H9 (cell line): ENCODE data around the gene AGBL3. TPM values are rescaled to one million over a fixed set of nuclear protein-coding genes. Genes with fewer than 3 reads are reported as not detected.

Experiments used
- DNase-seq: peaks from one replicate; pipeline ENCODE4 v3.0.0-alpha.2; 2017
- H2AFZ ChIP-seq: one replicate; pipeline ENCODE4 v1.6.1; 2013; ENCODE audit warnings: mild to moderate bottlenecking, low read length, control low read depth, moderate library complexity
- H2AK5ac ChIP-seq: 2 replicates; pipeline ENCODE4 v1.6.1; 2013; ENCODE audit warnings: low read length, control low read depth, mixed read lengths; ENCODE audit not compliant: insufficient read length
- H2BK120ac ChIP-seq: one replicate; pipeline ENCODE4 v1.6.1; 2013; ENCODE audit warnings: low read depth, mild to moderate bottlenecking, low read length, control low read depth, inconsistent platforms; ENCODE audit not compliant: poor library complexity, severe bottlenecking
- H2BK12ac ChIP-seq: 2 replicates; pipeline ENCODE4 v1.6.1; 2013; ENCODE audit warnings: low read length, control low read depth, mixed read lengths, low read depth; ENCODE audit not compliant: insufficient read length
- H2BK15ac ChIP-seq: 2 replicates; pipeline ENCODE4 v1.6.1; 2013; ENCODE audit warnings: low read depth, low read length, control low read depth
- H2BK20ac ChIP-seq: one replicate; pipeline ENCODE4 v1.6.1; 2013; ENCODE audit warnings: low read depth, mild to moderate bottlenecking, low read length, control low read depth, inconsistent platforms; ENCODE audit not compliant: poor library complexity, severe bottlenecking
- H2BK5ac ChIP-seq: 2 replicates; pipeline ENCODE4 v1.6.1; 2013; ENCODE audit warnings: low read length, control low read depth, mixed read lengths; ENCODE audit not compliant: insufficient read length
- H3K14ac ChIP-seq: 2 replicates; pipeline ENCODE4 v1.6.1; 2013; ENCODE audit warnings: low read length, control low read depth; ENCODE audit not compliant: insufficient read depth
- H3K18ac ChIP-seq: 2 replicates; pipeline ENCODE4 v1.6.1; 2013; ENCODE audit warnings: low read depth, mild to moderate bottlenecking, mixed read lengths, low read length, control low read depth; ENCODE audit not compliant: insufficient read length
- H3K23ac ChIP-seq: 2 replicates; pipeline ENCODE4 v1.6.1; 2013; ENCODE audit warnings: low read length, control low read depth, mixed read lengths, low read depth; ENCODE audit not compliant: insufficient read length
- H3K23me2 ChIP-seq: 2 replicates; pipeline ENCODE4 v1.6.1; 2013; ENCODE audit warnings: low read depth, mild to moderate bottlenecking, mixed read lengths, low read length, control low read depth; ENCODE audit not compliant: insufficient read length, poor library complexity, severe bottlenecking
- H3K27ac ChIP-seq: 2 replicates; pipeline ENCODE4 v1.5.1; 2013; ENCODE audit warnings: low read length, control low read depth, mixed read lengths, low read depth; ENCODE audit not compliant: insufficient read length
- H3K27me3 ChIP-seq: 2 replicates; pipeline ENCODE4 v1.6.1; 2013; ENCODE audit warnings: low read length, control low read depth, inconsistent platforms; ENCODE audit not compliant: insufficient read depth
- H3K4ac ChIP-seq: 2 replicates; pipeline ENCODE4 v1.6.1; 2013; ENCODE audit warnings: low read depth, mild to moderate bottlenecking, control low read depth, inconsistent platforms, low read length, moderate library complexity
- H3K4me1 ChIP-seq: 2 replicates; pipeline ENCODE4 v1.6.1; 2013; ENCODE audit warnings: low read length, control low read depth, inconsistent platforms; ENCODE audit not compliant: insufficient read depth
- H3K4me2 ChIP-seq: 2 replicates; pipeline ENCODE4 v1.6.1; 2013; ENCODE audit warnings: low read length, control low read depth, mixed read lengths; ENCODE audit not compliant: insufficient read length, insufficient read depth
- H3K56ac ChIP-seq: 2 replicates; pipeline ENCODE4 v1.6.1; 2013; ENCODE audit warnings: low read depth, mild to moderate bottlenecking, mixed read lengths, low read length, control low read depth; ENCODE audit not compliant: insufficient read length
- H3K79me1 ChIP-seq: 2 replicates; pipeline ENCODE4 v1.6.1; 2013; ENCODE audit warnings: low read depth, mild to moderate bottlenecking, moderate library complexity, low read length, control low read depth, inconsistent platforms; ENCODE audit not compliant: insufficient read depth, poor library complexity, severe bottlenecking
- H3K79me2 ChIP-seq: 2 replicates; pipeline ENCODE4 v1.6.1; 2013; ENCODE audit warnings: low read length, control low read depth, inconsistent platforms; ENCODE audit not compliant: insufficient read depth
- H3K9ac ChIP-seq: 2 replicates; pipeline ENCODE4 v1.6.1; 2013; ENCODE audit warnings: low read length, control low read depth, mixed read lengths; ENCODE audit not compliant: insufficient read length; ENCODE audit errors: extremely low read depth
- H3K9me3 ChIP-seq: one replicate; pipeline ENCODE4 v1.6.1; 2013; ENCODE audit warnings: low read depth, low read length, inconsistent platforms; ENCODE audit not compliant: control insufficient read depth
- H3T11ph ChIP-seq: one replicate; pipeline ENCODE4 v1.6.1; 2013; ENCODE audit warnings: mild to moderate bottlenecking, low read length, control low read depth, inconsistent platforms
- H4K20me1 ChIP-seq: one replicate; pipeline ENCODE4 v1.6.1; 2013; ENCODE audit not compliant: control insufficient read depth, insufficient read length, insufficient read depth
- H4K5ac ChIP-seq: 2 replicates; pipeline ENCODE4 v1.6.1; 2013; ENCODE audit warnings: low read depth, mild to moderate bottlenecking, mixed read lengths, low read length, control low read depth; ENCODE audit not compliant: insufficient read length
- H4K8ac ChIP-seq: replicated peaks from 2 replicates; pipeline ENCODE4 v1.6.1; 2013; ENCODE audit warnings: low read length, control low read depth, mixed read lengths, low read depth; ENCODE audit not compliant: insufficient read length
- H4K91ac ChIP-seq: 2 replicates; pipeline ENCODE4 v1.6.1; 2013; ENCODE audit warnings: low read depth, mild to moderate bottlenecking, moderate library complexity, mixed read lengths, low read length, control low read depth; ENCODE audit not compliant: insufficient read length
- H3K27ac Mint-ChIP-seq, 3 experiments: 2 replicates in 2 of 3; 3 replicates in 1 of 3; pipeline ENCODE4 v1.8.0; 2020 to 2021; ENCODE audit warnings: mixed read lengths in 3 of 3, mild to moderate bottlenecking in 1 of 3, moderate library complexity in 1 of 3
- H3K27me3 Mint-ChIP-seq: 2 replicates; pipeline ENCODE4 v1.8.0; 2021; ENCODE audit warnings: low read depth, mild to moderate bottlenecking, moderate library complexity, mixed read lengths
- H3K36me3 Mint-ChIP-seq, 3 experiments: 2 replicates in 2 of 3; 3 replicates in 1 of 3; pipeline ENCODE4 v1.8.0; 2020 to 2021; ENCODE audit warnings: low read depth in 3 of 3, mixed read lengths in 3 of 3; ENCODE audit not compliant: insufficient read depth in 1 of 3
- H3K4me1 Mint-ChIP-seq, 2 experiments: 2 replicates each; pipeline ENCODE4 v1.8.0; 2020; ENCODE audit warnings: mixed read lengths in 2 of 2
- H3K4me3 Mint-ChIP-seq, 2 experiments: 2 replicates in 1 of 2; 3 replicates in 1 of 2; pipeline ENCODE4 v1.8.0; 2020 to 2021; ENCODE audit warnings: mild to moderate bottlenecking in 2 of 2, mixed read lengths in 2 of 2, moderate library complexity in 1 of 2
- H3K9me3 Mint-ChIP-seq, 2 experiments: 2 replicates in 1 of 2; 3 replicates in 1 of 2; pipeline ENCODE4 v1.8.0; 2020; ENCODE audit warnings: mild to moderate bottlenecking in 2 of 2, mixed read lengths in 2 of 2, moderate library complexity in 1 of 2
- CTCF ChIP-seq: fragments of 200-600 bp; sonication (generic); conservative IDR thresholded peaks from 3 replicates; pipeline ENCODE4 v1.8.0; 2021; ENCODE audit warnings: antibody characterized with exemption, mild to moderate bottlenecking
- WGBS: extraction: QIAGEN DNeasy Blood & Tissue Kit; methylation state at CpG from one replicate; pipeline ENCODE4 v1.1.7; 2013; ENCODE audit warnings: missing lambda C conversion rate, low lambda C conversion rate, mixed read lengths; ENCODE audit not compliant: insufficient read length; ENCODE audit errors: extremely low coverage; 5-methylcytosine and 5-hydroxymethylcytosine counted together
- total RNA-seq: library from RNA; stranded (reverse); gene quantifications from 2 replicates; pipeline ENCODE4 v1.2.1, GENCODE V29; 2021

Gene AGBL3
- total RNA-seq, 1 experiment from 2014 or later: 2.4 TPM

- H3K4me3 Mint-ChIP-seq: peak overlapping the region in 1 of 2 experiments; percentile 18; a peak in 2 of 5 replicates
- no peak overlapping the region for H3K56ac ChIP-seq
- peak; percentile 39 for DNase-seq
Measured at GRCh38 chr7:135077642-135078041, 91.3 kb downstream of the AGBL3 start.

More at GRCh38 chr7:135077642-135078041, 91.3 kb downstream of the AGBL3 start:
- H3K9ac ChIP-seq: no peak overlapping the region
- H3K18ac ChIP-seq: no peak overlapping the region
- H2BK120ac ChIP-seq: no peak overlapping the region
- no peak for TF ChIP-seq CTCF
- H4K20me1 ChIP-seq: no peaks in the 10 kb centered on the region
- H3K9me3 Mint-ChIP-seq: peaks cover 16 to 23% of the 10 kb centered on the region in 2 experiments
- no peaks in the 10 kb centered on the region for H3K27me3 ChIP-seq
- H3K9me3 ChIP-seq: no peaks in the 10 kb centered on the region
- H4K8ac ChIP-seq: no peak overlapping the region
- H2AK5ac ChIP-seq: no peak overlapping the region
- WGBS: no CpG with 5 or more reads among the region's 7 CpGs
- H3K14ac ChIP-seq: no peak overlapping the region
- H3K4me1 ChIP-seq: peaks cover 7% of the 10 kb centered on the region; the same call in 1 of the 2 replicates
- peak overlapping the region; percentile 76 for H3K27ac ChIP-seq
- H4K91ac ChIP-seq: no peak overlapping the region
- no peaks in the 10 kb centered on the region for H3K79me2 ChIP-seq
- H3K4me1 Mint-ChIP-seq: peaks cover 32 to 35% of the 10 kb centered on the region in 2 experiments
- no peaks in the 10 kb centered on the region for H3K23me2 ChIP-seq
- H2BK15ac ChIP-seq: no peak overlapping the region
- H2AFZ ChIP-seq: peak overlapping the region; percentile 45
- H3K36me3 Mint-ChIP-seq: peaks cover 12 to 21% (median 18%) of the 10 kb centered on the region in 3 experiments
- H2BK12ac ChIP-seq: no peak overlapping the region
- no peak overlapping the region for H2BK20ac ChIP-seq
- H4K5ac ChIP-seq: no peak overlapping the region
- H3K27me3 Mint-ChIP-seq: no peaks in the 10 kb centered on the region
- H2BK5ac ChIP-seq: no peak overlapping the region
- H3T11ph ChIP-seq: no peak overlapping the region
- H3K4me2 ChIP-seq: peak overlapping the region; percentile 48
- no peak overlapping the region for H3K4ac ChIP-seq
- no peaks in the 10 kb centered on the region for H3K79me1 ChIP-seq
- H3K27ac Mint-ChIP-seq: peak overlapping the region; percentile 31 to 75 (median 33); a peak in 5 of 7 replicates
- H3K23ac ChIP-seq: no peak overlapping the region
